Brain microvascular endothelial cell (primary cell): ENCODE data around the gene SNED1.

ENCODE experiments used
- DNase-seq: peaks from one replicate; pipeline ENCODE4 v3.0.0-alpha.2; 2020
- H3K27ac ChIP-seq: fragments of 250-450 bp; sonication (Bioruptor Pico); 2 replicates; pipeline ENCODE4 v1.5.1; 2020; ENCODE audit warnings: mild to moderate bottlenecking, moderate library complexity
- H3K27me3 ChIP-seq: fragments of 250-450 bp; sonication (Bioruptor Pico); replicated peaks from 2 replicates; pipeline ENCODE4 v1.5.1; 2020; ENCODE audit warnings: mild to moderate bottlenecking
- H3K36me3 ChIP-seq: fragments of 250-450 bp; sonication (Bioruptor Pico); replicated peaks from 2 replicates; pipeline ENCODE4 v1.5.1; 2020; ENCODE audit warnings: mild to moderate bottlenecking
- H3K4me3 ChIP-seq: 2 replicates; pipeline ENCODE4 v1.5.1; 2011; ENCODE audit warnings: low read depth, mild to moderate bottlenecking, control low read depth, low read length, moderate library complexity
- CTCF ChIP-seq: IDR thresholded peaks from 2 replicates; pipeline ENCODE4 v1.5.1; 2011; ENCODE audit warnings: low read depth, mild to moderate bottlenecking, moderate library complexity, low read length, control low read depth, inconsistent platforms; ENCODE audit errors: missing control alignments
- in situ Hi-C: cut with HindIII; loops from 2 replicates; pipeline ENCODE4 v1.10.0; 2017; ENCODE audit warnings: low sequenced_read_pairs, low pct_ligation_motif_present

SNED1 gene

GRCh38 chr2:240959941-240960308 lies 38.5 kb upstream of the SNED1 start:
- H3K27me3 ChIP-seq = peaks cover 25% of the 10 kb centered on the region
- in situ Hi-C loops = no loop called here

GRCh38 chr2:240960309-240960970 lies 38.0 kb upstream of the SNED1 start:
- Histone ChIP-seq H3K27me3 (peaks cover 20% of the 10 kb centered on the region), H3K27ac (no peak overlapping the region), H3K4me3 (no peak overlapping the region), H3K36me3 (no peaks in the 10 kb centered on the region)
- TF ChIP-seq CTCF = no peak
- DNase-seq = no peak
- in situ Hi-C loops = no loop called here

More at GRCh38 chr2:240959941-240960308, 38.5 kb upstream of the SNED1 start:
- Histone ChIP-seq H3K4me3 (no peak overlapping the region), H3K27ac (no peak overlapping the region), H3K36me3 (no peaks in the 10 kb centered on the region)
- TF ChIP-seq CTCF = no peak
- DNase-seq = no peak

DNA sequence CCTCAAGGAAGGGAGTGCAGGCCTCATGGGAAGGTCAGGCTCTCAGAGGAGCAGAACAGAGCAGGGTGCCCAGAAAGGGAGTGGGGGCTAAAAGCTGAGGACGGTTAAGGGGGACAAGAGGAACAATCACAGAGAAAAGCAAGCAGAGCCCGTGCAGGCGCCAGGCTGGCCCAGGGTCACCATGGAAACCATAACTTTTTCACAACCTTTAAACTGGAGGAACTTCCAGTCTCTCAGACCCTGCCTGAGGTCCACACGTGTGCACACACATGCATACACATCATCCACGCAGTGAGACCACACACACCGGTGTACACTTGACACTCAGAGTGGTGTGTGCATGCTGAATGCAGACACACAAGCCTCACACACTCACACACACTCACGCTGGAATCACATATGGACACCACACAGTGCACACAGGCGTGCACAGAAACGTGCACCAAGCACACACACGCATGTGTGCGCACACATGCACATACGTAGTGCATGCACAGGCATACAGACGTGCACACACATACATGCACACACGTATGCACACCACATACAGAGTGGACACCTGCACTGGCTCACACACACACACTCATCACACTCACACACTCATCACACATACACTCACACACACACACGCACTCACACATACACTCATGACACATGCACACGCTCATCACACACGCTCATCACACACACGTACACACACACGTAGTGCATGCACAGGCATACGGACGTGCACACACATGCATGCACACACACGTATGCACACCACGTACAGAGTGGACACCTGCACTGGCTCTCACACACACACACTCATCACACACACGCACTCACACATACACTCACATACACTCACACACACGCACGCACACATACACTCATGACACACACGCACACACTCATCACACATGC lies 37.2 kb upstream of the SNED1 start:
- peaks cover 12% of the 10 kb centered on the region for H3K27me3 ChIP-seq
- H3K27ac ChIP-seq = no peak overlapping the region
- H3K36me3 ChIP-seq = no peaks in the 10 kb centered on the region
- TF ChIP-seq CTCF = no peak
- DNase-seq = no peak
- no peak overlapping the region for H3K4me3 ChIP-seq
- in situ Hi-C loops = no loop called here

GRCh38 chr2:240961910-240962299 lies 36.5 kb upstream of the SNED1 start:
- in situ Hi-C loops = no loop called here
- peaks cover 12% of the 10 kb centered on the region for H3K27me3 ChIP-seq
- no peak overlapping the region for H3K27ac ChIP-seq
- TF ChIP-seq CTCF = no peak
- no peak overlapping the region for H3K4me3 ChIP-seq
- H3K36me3 ChIP-seq = no peaks in the 10 kb centered on the region
- DNase-seq = no peak

- in situ Hi-C loops = no loop called here
- DNase-seq = no peak
Observed at GRCh38 chr2:240962300-240963064, 35.9 kb upstream of the SNED1 start.

More at GRCh38 chr2:240962300-240963064, 35.9 kb upstream of the SNED1 start:
- peaks cover 12% of the 10 kb centered on the region for H3K27me3 ChIP-seq
- no peak for TF ChIP-seq CTCF
- no peaks in the 10 kb centered on the region for H3K36me3 ChIP-seq
- no peak overlapping the region for H3K4me3 ChIP-seq
- H3K27ac ChIP-seq = no peak overlapping the region
